ENCODE measurements around the gene CSF1. TPM values are rescaled to one million over a fixed set of nuclear protein-coding genes. Genes with fewer than 3 reads are reported as not detected.
A peak's percentile ranks its signal among the peaks of the same experiment; 100 is the strongest.
"Not testable (repeated sequence)": the region's sequence is repeated elsewhere in the genome, so short reads cannot be mapped to it uniquely, and the experiment has no call there.

CSF1 gene
- total RNA-seq, 3 donors from 2014 or later = 28.2 to 54.7 (median 54.4) TPM

DNA sequence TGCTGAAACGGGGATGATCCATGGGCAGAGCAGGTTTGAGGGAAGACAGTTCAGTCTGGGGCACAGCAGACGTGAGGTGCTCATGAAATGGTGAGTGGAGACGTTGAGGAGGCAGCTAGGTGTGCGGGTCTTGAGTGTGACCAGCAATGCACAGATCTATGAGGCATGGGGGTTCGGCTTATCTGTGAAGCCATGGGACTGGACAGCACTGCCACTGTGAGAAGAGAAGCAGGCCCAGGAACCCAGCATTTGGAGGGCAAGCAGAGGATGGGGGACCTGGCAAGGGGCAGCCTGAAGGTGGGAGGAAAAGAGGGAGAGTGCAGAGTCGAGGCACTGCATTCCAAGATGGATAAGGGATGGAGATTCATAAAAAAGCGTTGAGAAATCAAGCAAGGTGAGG is 8.0 kb downstream of the CSF1 start:
- Histone ChIP-seq H3K9me3 (no peaks in the 10 kb centered on the region), H3K27me3 (no peaks in the 10 kb centered on the region), H3K36me3 (peaks cover 11% of the 10 kb centered on the region), H3K4me3 (no peak overlapping the region), H3K4me1 (no peaks in the 10 kb centered on the region), H3K27ac (peak overlapping the region in 1 of 2 donors; percentile 50)
- TF ChIP-seq, protein P1, sequence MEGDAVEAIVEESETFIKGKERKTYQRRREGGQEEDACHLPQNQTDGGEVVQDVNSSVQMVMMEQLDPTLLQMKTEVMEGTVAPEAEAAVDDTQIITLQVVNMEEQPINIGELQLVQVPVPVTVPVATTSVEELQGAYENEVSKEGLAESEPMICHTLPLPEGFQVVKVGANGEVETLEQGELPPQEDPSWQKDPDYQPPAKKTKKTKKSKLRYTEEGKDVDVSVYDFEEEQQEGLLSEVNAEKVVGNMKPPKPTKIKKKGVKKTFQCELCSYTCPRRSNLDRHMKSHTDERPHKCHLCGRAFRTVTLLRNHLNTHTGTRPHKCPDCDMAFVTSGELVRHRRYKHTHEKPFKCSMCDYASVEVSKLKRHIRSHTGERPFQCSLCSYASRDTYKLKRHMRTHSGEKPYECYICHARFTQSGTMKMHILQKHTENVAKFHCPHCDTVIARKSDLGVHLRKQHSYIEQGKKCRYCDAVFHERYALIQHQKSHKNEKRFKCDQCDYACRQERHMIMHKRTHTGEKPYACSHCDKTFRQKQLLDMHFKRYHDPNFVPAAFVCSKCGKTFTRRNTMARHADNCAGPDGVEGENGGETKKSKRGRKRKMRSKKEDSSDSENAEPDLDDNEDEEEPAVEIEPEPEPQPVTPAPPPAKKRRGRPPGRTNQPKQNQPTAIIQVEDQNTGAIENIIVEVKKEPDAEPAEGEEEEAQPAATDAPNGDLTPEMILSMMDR (IDR thresholded peaks at IDR 0.05) = no peak
- intact Hi-C loops (cut with DNase I; ENCODE audit: low total_unique reads) = no loop called here
- DNase-seq (ENCODE audit: low spot score in 2 of 2) = no peak

DNA sequence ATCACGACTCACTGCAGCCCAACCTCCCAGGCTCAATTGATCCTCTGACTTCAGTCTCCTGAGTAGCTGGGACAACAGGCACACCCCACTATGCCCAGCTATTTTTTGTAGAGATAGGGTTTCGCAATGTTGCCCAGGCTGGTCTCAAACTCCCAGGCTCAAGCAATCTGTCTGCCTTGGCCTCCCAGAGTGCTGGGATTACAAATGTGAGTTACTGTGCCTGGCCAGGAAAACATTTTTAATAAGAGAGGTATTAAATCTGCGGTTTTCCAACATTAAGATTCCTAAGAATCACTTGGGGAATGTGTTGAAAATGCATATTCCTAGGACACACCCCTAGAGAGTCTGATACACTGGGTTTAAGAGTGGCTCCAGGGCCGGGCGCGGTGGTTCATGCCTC is 8.7 kb downstream of the CSF1 start:
- Histone ChIP-seq H3K27ac (peak overlapping the region in 1 of 2 donors; percentile 50), H3K36me3 (peaks cover 11% of the 10 kb centered on the region), H3K4me3 (no peak overlapping the region), H3K27me3 (no peaks in the 10 kb centered on the region), H3K4me1 (no peaks in the 10 kb centered on the region), H3K9me3 (no peaks in the 10 kb centered on the region)
- intact Hi-C loops (cut with DNase I; ENCODE audit: low total_unique reads) = no loop called here
- DNase-seq (ENCODE audit: low spot score in 2 of 2) = no peak
- TF ChIP-seq, protein P1 (IDR thresholded peaks at IDR 0.05) = no peak
- TF ChIP-seq POLR2A (IDR thresholded peaks at IDR 0.05) (no peak), POLR2AphosphoS5 (IDR thresholded peaks at IDR 0.05) (no peak)

DNA sequence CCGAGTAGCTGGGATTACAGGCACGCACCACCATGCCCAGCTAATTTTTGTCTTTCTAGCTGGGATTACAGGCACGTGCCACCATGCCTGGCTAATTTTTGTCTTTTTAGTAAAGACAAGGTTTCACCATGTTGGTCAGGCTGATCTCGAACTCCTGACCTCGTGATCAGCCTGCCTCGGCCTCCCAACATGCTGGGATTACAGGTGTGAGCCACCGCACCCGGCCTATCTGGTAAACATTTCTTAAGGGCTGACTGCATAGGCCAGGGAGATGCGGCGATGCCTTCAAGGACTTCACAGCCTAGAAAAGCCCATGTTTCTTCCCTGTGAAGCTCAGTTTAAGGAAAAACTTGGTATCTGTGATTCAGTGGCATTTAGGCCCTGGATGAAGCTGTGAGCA is 9.7 kb downstream of the CSF1 start:
- H3K27me3 ChIP-seq; intact Hi-C loops (cut with DNase I; ENCODE audit: low total_unique reads); H3K4me1 ChIP-seq; H3K9me3 ChIP-seq; H3K4me3 ChIP-seq; DNase-seq (ENCODE audit: low spot score in 2 of 2); H3K27ac ChIP-seq: not testable (repeated sequence)
- H3K36me3 ChIP-seq = peaks cover 11% of the 10 kb centered on the region

DNA sequence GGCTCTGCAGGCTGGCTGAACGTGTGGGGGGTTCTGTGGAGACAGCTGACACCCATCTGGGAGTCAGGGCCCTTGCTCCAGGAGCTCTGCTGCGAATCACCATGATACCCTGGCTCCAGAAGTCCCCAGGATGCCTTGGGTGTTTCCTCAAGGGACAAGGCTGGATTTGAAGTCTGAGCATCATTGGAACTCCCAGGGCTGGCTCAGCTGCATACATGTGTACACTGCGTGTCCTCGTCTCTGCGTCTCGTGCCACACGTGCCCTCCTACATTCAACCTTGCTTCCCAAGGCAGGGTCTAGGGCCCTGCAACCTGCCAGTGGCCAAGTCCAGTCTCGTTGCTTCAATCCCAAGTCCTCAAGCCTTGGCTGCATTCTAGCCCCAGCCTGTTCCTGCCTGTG is 11.7 kb downstream of the CSF1 start:
- intact Hi-C loops (cut with DNase I; ENCODE audit: low total_unique reads) = no loop called here
- Histone ChIP-seq H3K36me3 (peaks cover 11% of the 10 kb centered on the region), H3K4me3 (no peak overlapping the region), H3K4me1 (no peaks in the 10 kb centered on the region), H3K9me3 (no peaks in the 10 kb centered on the region), H3K27me3 (no peaks in the 10 kb centered on the region), H3K27ac (peak overlapping the region in 1 of 2 donors; percentile 74)
- TF ChIP-seq POLR2AphosphoS5 (IDR thresholded peaks at IDR 0.05) = no peak
- TF ChIP-seq POLR2A (IDR thresholded peaks at IDR 0.05) = no peak
- TF ChIP-seq, protein P1 (IDR thresholded peaks at IDR 0.05) = no peak
- no peak for DNase-seq (ENCODE audit: low spot score in 2 of 2)

DNA sequence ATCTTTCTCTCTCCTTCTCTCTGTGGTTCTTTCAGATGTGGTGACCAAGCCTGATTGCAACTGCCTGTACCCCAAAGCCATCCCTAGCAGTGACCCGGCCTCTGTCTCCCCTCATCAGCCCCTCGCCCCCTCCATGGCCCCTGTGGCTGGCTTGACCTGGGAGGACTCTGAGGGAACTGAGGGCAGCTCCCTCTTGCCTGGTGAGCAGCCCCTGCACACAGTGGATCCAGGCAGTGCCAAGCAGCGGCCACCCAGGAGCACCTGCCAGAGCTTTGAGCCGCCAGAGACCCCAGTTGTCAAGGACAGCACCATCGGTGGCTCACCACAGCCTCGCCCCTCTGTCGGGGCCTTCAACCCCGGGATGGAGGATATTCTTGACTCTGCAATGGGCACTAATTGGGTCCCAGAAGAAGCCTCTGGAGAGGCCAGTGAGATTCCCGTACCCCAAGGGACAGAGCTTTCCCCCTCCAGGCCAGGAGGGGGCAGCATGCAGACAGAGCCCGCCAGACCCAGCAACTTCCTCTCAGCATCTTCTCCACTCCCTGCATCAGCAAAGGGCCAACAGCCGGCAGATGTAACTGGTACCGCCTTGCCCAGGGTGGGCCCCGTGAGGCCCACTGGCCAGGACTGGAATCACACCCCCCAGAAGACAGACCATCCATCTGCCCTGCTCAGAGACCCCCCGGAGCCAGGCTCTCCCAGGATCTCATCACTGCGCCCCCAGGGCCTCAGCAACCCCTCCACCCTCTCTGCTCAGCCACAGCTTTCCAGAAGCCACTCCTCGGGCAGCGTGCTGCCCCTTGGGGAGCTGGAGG is 12.7 kb downstream of the CSF1 start:
- no peak for DNase-seq (ENCODE audit: low spot score in 2 of 2)

More for the DNA sequence above, 12.7 kb downstream of the CSF1 start:
- no peaks in the 10 kb centered on the region for H3K9me3 ChIP-seq
- no peak overlapping the region for H3K4me3 ChIP-seq
- no peaks in the 10 kb centered on the region for H3K27me3 ChIP-seq
- H3K4me1 ChIP-seq = peaks cover 4 to 7% of the 10 kb centered on the region in 2 donors
- intact Hi-C loops (cut with DNase I; ENCODE audit: low total_unique reads) = no loop called here
- H3K27ac ChIP-seq = peak overlapping the region; percentile 36 to 74
- peaks cover 11% of the 10 kb centered on the region for H3K36me3 ChIP-seq
- TF ChIP-seq, protein P1 (IDR thresholded peaks at IDR 0.05) = peak in 1 of 3 donors; percentile 16
- TF ChIP-seq POLR2AphosphoS5 (IDR thresholded peaks at IDR 0.05) (no peak), POLR2A (IDR thresholded peaks at IDR 0.05) (no peak)

All from breast epithelium (tissue), 4 donors.